Measurements from ENCODE around the gene RNASEH2B. TPM values are rescaled to one million over a fixed set of nuclear protein-coding genes. Genes with fewer than 3 reads are reported as not detected.

The RNASEH2B gene
- total RNA-seq, 1 donor from 2014 or later = 84.7 TPM

DNA sequence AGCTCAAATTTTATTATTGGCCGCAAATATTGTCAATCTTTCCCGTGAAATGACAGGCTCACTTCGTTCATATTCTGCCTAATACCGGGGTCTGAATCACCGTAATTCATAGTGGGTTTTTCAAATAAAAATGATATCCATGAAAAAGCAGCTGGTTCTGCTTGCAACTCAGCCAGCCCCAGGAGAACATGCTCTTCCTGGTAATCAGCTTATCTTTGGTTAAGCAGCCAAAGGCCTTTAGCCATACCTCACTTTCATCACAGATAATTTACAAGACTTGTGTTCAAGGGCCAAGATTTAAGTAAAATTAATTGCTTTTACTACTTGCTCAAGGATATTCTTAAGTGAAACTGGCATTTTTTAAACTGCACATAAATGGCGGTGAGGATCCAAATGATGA is 22.5 kb downstream of the RNASEH2B start:
- intact Hi-C loops (cut with micrococcal nuclease) = no loop called here

GRCh38 chr13:50934735-50935435 is 25.3 kb downstream of the RNASEH2B start:
- intact Hi-C loops (cut with micrococcal nuclease) = no loop called here

- intact Hi-C loops (cut with micrococcal nuclease) = no loop called here
Observed at GRCh38 chr13:50936679-50937078, 27.1 kb downstream of the RNASEH2B start.

DNA sequence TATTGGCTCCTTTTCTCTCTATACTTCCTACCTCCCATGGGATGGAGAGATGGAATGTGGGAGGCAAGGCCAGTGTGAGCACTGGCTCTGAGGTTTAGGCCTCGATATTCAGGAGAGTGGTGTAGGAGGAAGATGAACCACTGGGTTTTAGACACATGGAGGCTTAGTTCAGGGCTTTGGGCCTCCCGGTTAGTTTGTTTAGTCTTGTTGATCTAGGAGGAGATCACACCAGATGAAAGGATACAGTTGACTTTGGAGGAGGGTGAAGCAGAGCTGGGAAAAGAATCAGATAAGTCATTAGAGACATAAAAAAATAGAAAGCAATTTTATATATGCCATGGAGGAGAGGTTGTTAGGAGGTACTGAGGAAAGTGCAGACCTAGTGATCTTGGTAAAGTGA is 30.9 kb downstream of the RNASEH2B start:
- intact Hi-C loops (cut with micrococcal nuclease) = no loop called here

GRCh38 chr13:50941146-50941545 is 31.6 kb downstream of the RNASEH2B start:
- intact Hi-C loops (cut with micrococcal nuclease) = no loop called here

DNA sequence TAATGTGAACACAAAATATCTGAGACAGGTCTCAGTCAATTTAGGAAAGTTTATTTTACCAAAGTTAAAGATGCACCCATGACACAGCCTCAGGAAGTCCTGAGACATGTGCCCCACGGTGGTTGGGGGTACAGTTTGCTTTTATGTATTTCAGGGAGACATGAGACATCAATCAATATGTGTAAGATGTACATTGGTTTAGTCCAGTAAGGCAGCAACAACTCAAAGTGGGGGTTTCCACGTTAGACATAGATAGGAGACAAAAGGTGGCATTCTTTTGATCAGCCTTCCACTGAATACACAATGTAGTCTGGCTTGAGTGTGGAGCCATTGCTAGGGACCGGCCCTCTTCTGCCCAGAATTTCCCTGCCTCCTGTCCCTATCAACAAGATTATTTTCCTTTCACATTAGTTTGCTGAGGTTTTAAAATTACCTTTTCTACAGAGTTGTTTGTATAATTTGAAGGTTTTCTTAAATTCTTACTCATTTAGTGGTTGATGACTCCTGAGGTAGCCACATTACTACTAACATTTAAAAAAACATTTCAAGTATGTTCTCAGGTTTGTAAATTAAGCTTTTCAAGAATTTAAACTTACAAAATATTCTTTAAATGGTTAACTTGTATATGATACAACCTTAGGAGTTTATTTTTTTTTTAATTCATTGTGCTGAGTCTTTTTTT is 33.2 kb downstream of the RNASEH2B start:
- intact Hi-C loops (cut with micrococcal nuclease) = no loop called here

- intact Hi-C loops (cut with micrococcal nuclease) = no loop called here
Observed at GRCh38 chr13:50945669-50946068, 36.1 kb downstream of the RNASEH2B start.

- intact Hi-C loops (cut with micrococcal nuclease) = no loop called here
Observed at GRCh38 chr13:50948601-50949000, 39.0 kb downstream of the RNASEH2B start.

- intact Hi-C loops (cut with micrococcal nuclease) = no loop called here
Observed at GRCh38 chr13:50950849-50951248, 41.3 kb downstream of the RNASEH2B start.

GRCh38 chr13:50951366-50951765 is 41.8 kb downstream of the RNASEH2B start:
- intact Hi-C loops (cut with micrococcal nuclease) = no loop called here

- intact Hi-C loops (cut with micrococcal nuclease) = no loop called here
Observed at GRCh38 chr13:50955241-50955640, 45.6 kb downstream of the RNASEH2B start.

GRCh38 chr13:50955798-50956197 is 46.2 kb downstream of the RNASEH2B start:
- intact Hi-C loops (cut with micrococcal nuclease) = no loop called here

GRCh38 chr13:50957620-50958019 is 48.0 kb downstream of the RNASEH2B start:
- intact Hi-C loops (cut with micrococcal nuclease) = no loop called here

- intact Hi-C loops (cut with micrococcal nuclease) = no loop called here
Observed at GRCh38 chr13:50969691-50970090, 60.1 kb downstream of the RNASEH2B start.

DNA sequence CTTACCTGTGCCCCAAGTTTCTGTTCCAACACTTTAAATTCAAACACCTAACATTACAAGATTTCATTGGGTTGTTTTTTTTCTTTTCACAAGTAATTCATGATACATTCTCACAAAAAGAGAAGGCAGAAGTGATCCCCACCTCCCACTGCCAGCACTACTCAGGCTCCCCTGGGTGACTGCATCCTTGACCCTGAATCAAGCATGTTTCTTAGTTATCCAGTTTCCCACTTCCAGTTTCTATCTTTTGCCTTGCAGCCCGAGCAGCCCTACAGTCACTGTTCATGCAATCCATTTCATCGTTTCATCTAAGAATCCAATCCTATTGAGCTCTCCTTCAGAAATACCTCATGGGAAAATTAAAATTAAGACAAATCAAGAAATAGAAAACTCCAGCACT is 61.4 kb downstream of the RNASEH2B start:
- intact Hi-C loops (cut with micrococcal nuclease) = no loop called here

- intact Hi-C loops (cut with micrococcal nuclease) = no loop called here
Observed at GRCh38 chr13:50974268-50974667, 64.7 kb downstream of the RNASEH2B start.

- intact Hi-C loops (cut with micrococcal nuclease) = no loop called here
Observed at GRCh38 chr13:50979187-50979586, 69.6 kb downstream of the RNASEH2B start.

DNA sequence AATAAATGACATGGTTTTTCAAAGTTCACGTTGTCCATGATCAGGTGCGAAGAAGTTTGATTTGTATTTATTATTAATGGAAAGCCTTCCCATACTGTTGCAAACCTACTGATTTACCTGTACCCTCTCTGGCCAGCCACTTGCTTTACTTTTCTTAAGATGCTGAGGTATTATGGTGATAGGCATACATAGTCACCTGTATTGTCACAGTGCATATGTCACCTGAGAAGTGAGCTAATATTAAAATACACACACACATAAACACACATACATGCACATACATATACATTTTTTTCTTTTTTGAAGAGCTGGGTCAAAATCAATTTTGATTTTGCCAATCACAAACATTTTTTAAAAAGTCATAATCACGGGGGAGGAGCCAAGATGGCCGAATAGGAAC is 72.1 kb downstream of the RNASEH2B start:
- intact Hi-C loops (cut with micrococcal nuclease) = no loop called here

DNA sequence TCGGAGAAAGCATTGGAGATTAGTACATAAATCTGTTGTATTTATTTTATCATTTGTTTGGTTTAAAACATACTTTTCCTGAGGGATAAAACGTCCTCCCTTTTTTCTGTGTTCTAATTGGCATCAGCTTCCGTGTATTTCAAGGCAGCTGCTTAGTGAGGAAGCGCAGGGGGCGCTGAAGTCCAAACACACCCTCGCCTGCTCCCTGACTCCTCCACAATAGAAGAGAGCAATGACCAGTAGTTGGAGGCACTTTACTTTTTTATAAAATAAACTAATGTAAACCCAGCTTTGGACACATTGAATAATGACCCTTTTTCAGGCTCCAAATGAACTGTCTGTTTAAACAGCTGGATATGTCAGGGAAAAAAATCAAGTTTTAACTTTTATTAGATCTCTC is 79.9 kb downstream of the RNASEH2B start:
- intact Hi-C loops (cut with micrococcal nuclease) = no loop called here

DNA sequence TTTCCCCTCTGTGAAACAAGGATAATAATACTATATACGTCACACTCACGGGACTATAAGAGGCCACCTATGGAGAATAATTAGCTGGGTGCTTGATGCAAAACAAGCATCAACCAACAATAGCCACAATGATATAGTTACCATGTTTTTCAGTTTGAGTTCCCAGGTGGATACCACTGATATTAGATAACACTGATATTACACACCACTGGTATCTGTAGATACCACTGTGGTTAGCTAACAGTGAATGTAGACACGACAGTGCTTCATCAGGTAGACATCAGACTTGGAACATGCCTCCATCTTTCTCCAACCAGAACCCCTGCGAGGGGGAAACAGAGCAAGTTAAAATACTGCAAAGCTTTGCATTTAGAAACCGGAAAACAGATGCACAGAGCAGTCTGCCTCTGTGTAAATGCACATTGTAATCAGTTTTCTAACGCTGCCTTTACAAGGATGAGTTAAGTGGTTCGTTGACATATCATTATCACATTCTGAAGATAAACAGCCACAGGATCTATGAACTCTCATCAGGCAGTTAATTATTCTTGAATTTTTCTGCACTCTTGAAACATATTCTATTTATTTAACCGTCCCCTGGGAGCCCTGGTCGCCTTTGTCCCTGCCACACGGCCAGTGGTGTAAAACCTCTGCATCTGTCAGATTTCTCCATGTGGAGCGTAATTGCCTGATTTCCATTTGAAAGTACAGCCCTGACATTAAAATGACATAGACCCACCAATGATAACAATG is 80.7 kb downstream of the RNASEH2B start:
- intact Hi-C loops (cut with micrococcal nuclease) = loop anchor here (5.0 kb wide), 1 partner anchor 812 kb away; the partner anchor contains the start of gene DHRS12

DNA sequence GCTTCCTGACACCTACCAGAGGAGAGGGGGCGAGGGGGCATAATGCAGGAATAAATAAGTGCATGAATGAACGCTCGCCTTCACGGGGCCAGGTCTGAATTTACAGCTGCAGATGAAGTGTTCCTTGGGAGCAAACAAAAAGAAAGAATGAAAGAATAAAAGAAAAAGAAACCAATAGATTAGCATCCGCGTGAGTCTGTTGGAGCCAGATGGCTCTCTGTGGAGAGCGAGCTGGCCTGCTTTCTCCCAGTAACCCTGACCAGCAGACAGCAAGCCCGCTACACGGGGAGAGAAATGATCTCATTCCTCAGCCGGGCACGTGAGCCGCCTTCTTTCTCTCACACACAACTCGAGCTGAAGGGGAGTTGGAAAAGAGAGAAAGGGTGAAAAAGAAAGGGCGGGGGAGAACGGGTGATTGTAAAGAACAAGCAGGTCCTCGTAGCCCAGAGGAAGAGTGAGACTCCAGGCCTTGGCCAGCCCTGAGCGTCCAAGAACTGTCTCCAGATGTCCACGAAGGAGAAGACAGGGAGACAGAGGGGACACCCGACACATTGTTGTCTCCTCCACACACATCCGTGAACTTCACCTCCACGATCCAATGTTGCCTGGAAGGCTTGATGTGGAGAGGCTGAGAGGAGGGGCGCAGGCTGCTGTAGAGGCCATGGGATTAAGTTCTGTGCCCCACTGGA is 81.4 kb downstream of the RNASEH2B start:
- intact Hi-C loops (cut with micrococcal nuclease) = loop anchor here (5.0 kb wide), 1 partner anchor 811 kb away; the partner anchor contains the start of gene DHRS12

Measured in T-helper 1 cell treated with Interleukin-12 subunit alpha and Interleukin-12 subunit beta and Interleukin-4 antibody, amounts not matched to agents 30 ng/mL and 1 ng/mL, for 36 hours (primary cell).